ENCODE measurements around the gene APLP2. TPM values are rescaled to one million over a fixed set of nuclear protein-coding genes. Genes with fewer than 3 reads are reported as not detected.

The APLP2 gene
- total and polyA plus RNA-seq, 2 of the 13 experiments (the other 11 are each of a cell fraction or from before 2014, with no cell fraction given) = 315 to 594 TPM

DNA sequence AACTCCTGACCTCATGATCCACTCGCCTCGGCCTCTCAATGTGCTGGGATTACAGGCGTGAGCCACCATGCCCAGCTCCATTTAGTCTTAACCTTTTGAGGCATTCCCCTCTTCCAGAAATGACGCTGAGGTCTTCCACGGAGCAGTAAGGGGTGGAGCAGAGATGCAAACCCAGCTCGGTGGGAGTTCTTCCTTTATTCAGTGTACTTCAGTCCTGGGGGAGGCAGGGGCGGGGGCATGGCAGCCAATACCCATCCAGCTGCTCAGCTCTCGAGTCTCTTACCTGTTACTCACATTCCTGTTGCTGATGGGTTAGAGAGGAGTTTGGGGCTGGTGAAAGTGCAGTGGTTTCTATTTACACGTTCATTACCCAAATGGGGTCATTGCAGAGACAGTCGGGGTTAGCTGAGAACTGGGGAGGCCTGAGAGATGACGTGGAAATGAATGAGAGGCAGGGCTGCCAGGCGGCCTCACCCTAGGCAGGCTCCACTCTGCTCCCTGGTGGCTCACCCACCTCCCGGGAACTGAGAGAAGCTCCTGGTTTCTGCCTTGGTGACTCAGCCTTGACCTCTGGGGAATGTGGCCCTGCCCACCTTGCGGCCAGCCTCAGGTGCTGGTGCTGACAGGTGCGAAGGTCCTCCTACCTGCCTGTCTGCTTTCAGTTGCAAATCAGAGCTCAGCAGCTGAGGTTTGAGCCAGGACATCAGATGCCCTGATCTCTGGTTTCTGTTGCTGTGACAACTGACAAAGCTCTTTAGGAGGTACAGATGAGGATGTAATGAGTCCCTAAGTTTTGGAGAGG is 76.5 kb downstream of the APLP2 start (continued):
- TF ChIP-seq, protein P1, sequence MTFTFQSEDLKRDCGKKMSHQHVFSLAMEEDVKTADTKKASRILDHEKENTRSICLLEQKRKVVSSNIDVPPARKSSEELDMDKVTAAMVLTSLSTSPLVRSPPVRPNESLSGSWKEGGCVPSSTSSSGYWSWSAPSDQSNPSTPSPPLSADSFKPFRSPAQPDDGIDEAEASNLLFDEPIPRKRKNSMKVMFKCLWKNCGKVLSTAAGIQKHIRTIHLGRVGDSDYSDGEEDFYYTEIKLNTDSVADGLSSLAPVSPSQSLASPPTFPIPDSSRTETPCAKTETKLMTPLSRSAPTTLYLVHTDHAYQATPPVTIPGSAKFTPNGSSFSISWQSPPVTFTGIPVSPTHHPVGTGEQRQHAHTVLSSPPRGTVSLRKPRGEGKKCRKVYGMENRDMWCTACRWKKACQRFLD (CRISPR knock-in tag; IDR thresholded peaks at IDR 0.05; ENCODE audit: borderline replicate concordance) = 0 out of 2 replicates have a peak, but pooled peaks have one; percentile 41
- TF ChIP-seq FOXC1 (CRISPR knock-in tag; IDR thresholded peaks at IDR 0.05; ENCODE audit: borderline replicate concordance) = peak; percentile 70; the same call in 1 of the 2 replicates
- no peak for TF ChIP-seq U2AF2 (IDR thresholded peaks at IDR 0.05; ENCODE audit: low read depth, low read length)
- TF ChIP-seq ZNF431 (CRISPR knock-in tag; IDR thresholded peaks at IDR 0.05; ENCODE audit: borderline replicate concordance, low read depth) = no peak
- no peak for TF ChIP-seq SMC3 (IDR thresholded peaks at IDR 0.05; ENCODE audit: low read length)
- TF ChIP-seq ZNF501 (CRISPR knock-in tag; IDR thresholded peaks at IDR 0.05) = no peak
- TF ChIP-seq, protein P2, sequence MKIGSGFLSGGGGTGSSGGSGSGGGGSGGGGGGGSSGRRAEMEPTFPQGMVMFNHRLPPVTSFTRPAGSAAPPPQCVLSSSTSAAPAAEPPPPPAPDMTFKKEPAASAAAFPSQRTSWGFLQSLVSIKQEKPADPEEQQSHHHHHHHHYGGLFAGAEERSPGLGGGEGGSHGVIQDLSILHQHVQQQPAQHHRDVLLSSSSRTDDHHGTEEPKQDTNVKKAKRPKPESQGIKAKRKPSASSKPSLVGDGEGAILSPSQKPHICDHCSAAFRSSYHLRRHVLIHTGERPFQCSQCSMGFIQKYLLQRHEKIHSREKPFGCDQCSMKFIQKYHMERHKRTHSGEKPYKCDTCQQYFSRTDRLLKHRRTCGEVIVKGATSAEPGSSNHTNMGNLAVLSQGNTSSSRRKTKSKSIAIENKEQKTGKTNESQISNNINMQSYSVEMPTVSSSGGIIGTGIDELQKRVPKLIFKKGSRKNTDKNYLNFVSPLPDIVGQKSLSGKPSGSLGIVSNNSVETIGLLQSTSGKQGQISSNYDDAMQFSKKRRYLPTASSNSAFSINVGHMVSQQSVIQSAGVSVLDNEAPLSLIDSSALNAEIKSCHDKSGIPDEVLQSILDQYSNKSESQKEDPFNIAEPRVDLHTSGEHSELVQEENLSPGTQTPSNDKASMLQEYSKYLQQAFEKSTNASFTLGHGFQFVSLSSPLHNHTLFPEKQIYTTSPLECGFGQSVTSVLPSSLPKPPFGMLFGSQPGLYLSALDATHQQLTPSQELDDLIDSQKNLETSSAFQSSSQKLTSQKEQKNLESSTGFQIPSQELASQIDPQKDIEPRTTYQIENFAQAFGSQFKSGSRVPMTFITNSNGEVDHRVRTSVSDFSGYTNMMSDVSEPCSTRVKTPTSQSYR (CRISPR knock-in tag; IDR thresholded peaks at IDR 0.05; ENCODE audit: borderline replicate concordance) = no peak
- TF ChIP-seq ZNF629 (CRISPR knock-in tag; conservative IDR thresholded peaks at IDR 0.05) = no peak
- TF ChIP-seq, protein P3, sequence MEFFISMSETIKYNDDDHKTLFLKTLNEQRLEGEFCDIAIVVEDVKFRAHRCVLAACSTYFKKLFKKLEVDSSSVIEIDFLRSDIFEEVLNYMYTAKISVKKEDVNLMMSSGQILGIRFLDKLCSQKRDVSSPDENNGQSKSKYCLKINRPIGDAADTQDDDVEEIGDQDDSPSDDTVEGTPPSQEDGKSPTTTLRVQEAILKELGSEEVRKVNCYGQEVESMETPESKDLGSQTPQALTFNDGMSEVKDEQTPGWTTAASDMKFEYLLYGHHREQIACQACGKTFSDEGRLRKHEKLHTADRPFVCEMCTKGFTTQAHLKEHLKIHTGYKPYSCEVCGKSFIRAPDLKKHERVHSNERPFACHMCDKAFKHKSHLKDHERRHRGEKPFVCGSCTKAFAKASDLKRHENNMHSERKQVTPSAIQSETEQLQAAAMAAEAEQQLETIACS (CRISPR knock-in tag; IDR thresholded peaks at IDR 0.05) = no peak
- TF ChIP-seq EHMT2 (IDR thresholded peaks at IDR 0.05; ENCODE audit: borderline replicate concordance, low read depth, low read length) = no peak
- no peak for TF ChIP-seq TRIM24 (CRISPR knock-in tag; IDR thresholded peaks at IDR 0.05)
- no peak for TF ChIP-seq FOXK2 (IDR thresholded peaks at IDR 0.05)
- TF ChIP-seq RFX3 (CRISPR knock-in tag; IDR thresholded peaks at IDR 0.05) = no peak
- TF ChIP-seq, protein P4, sequence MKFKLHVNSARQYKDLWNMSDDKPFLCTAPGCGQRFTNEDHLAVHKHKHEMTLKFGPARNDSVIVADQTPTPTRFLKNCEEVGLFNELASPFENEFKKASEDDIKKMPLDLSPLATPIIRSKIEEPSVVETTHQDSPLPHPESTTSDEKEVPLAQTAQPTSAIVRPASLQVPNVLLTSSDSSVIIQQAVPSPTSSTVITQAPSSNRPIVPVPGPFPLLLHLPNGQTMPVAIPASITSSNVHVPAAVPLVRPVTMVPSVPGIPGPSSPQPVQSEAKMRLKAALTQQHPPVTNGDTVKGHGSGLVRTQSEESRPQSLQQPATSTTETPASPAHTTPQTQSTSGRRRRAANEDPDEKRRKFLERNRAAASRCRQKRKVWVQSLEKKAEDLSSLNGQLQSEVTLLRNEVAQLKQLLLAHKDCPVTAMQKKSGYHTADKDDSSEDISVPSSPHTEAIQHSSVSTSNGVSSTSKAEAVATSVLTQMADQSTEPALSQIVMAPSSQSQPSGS (CRISPR knock-in tag; IDR thresholded peaks at IDR 0.05) = no peak
- TF ChIP-seq ZNF841 (CRISPR knock-in tag; IDR thresholded peaks at IDR 0.05; ENCODE audit: borderline replicate concordance) = no peak
- no peak for TF ChIP-seq ZNF124 (CRISPR knock-in tag; IDR thresholded peaks at IDR 0.05)
- no peak for TF ChIP-seq GPBP1L1 (CRISPR knock-in tag; IDR thresholded peaks at IDR 0.05)
- TF ChIP-seq ARHGAP35 (CRISPR knock-in tag; IDR thresholded peaks at IDR 0.05; ENCODE audit: borderline replicate concordance) = peak; percentile 53; the same call in 1 of the 2 replicates
- TF ChIP-seq CENPBD1 (CRISPR knock-in tag; IDR thresholded peaks at IDR 0.05; ENCODE audit: borderline replicate concordance, low read depth) = no peak
- TF ChIP-seq ZNF768 (CRISPR knock-in tag; IDR thresholded peaks at IDR 0.05) = no peak
- no peak for TF ChIP-seq SIN3A (IDR thresholded peaks at IDR 0.05; ENCODE audit: borderline replicate concordance, low read depth, low read length)

All from HepG2 (cell line).